CD4-positive, alpha-beta T cell treated with Interleukin-10 for 1 hour (primary cell): ENCODE data around the gene REEP2.

Experiments used
- DNase-seq: peaks from one replicate; pipeline ENCODE4 v3.0.0-alpha.2; 2020

REEP2 gene

DNA sequence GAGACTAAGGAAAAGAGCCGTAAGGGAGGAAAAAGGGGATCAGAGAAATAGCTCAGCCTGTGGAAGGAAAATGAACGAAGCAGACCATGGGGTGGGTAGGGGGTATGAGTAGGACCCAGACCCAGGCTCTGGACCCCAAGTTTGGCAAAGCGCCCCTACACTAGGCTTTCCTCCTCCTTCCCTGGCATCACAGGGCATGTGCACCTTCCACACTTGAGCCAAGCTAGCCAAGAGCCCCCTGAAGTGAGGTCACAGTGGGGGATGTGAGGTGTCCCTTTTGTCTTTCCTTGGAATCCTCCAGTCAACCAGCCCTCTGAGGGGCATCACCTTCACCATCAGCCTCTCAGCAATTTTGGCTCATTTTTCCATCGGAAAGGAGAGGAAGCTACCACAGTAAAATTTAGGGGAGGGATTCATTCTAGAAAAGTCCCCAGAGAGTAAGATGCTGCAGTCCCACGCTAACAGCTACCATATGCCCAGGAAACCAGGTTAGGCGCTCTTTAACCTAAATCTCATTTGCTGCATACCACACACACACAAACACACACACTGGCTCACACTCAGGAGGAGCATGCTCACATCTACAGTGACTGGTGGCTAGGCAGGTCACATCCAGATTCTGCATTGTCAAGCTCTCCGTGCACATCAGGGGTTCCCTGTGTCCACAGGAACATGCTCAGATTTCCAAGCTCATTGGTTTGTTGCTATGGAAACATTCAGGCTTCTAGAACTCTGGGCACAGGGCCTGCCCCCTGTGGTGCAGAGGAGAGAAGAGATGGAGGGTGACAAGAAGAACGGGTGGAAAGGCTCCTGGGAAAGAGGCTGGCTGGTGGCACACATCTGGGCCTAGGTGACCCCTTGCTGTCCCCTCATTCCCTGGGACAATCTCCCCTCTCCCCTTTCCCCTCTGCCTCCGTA, 9.9 kb downstream of the REEP2 start:
- no peak for DNase-seq

DNA sequence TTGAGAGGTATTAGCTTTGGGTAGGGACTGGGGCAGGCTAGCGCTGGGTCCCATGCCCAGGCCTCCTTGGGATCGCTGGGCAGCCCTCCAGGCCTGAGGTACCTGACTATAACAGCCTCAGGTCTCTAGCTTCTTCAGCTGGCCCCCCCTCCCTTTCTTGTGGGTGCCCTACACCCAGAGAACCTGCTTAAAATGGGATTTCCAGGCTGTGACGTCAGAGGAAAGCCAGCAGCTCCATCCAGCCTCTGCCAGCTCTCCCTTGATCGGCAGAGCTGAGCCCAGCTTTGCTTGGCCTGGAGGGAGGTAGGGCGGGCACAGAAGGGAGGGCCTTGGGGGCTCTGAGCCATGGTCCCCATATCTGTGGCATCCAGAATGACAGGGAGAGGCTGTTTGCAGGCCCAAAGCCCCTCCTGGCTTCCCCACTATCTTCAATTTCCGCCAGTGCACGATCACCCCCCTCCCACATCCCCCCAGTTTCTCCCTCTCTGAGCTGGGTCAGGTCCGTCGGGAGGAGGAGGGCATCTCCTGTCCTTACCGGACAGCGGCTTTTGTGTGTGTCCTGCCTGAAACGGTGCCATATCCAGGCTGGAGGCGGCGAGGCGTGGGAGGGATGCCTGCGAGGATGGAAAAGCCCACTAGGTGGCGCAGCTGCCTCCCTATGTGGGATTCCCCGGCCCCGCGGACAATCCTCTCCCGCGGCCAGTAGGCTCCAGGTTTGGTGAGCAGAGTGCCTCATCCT, 10.8 kb downstream of the REEP2 start:
- DNase-seq: peak; percentile 76

DNA sequence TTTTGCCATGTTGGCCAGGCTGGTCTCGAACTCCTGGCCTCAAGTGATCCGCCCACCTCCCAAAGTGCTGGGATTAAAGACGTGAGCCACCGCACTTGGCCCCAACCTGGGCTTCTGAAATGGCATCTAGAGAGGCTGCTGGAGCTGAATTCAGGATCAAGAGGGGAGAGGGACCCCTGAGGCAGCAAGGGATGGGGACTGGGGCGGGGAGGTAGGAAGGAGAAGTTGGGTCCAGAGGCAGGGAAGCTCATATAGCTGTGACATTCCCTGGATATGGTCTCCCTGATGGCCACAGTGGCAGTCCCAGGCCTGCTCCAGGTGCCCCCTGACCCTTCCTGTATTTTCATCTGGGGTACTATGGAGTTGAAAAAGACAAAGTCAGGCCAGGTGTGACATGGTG, 12.1 kb downstream of the REEP2 start:
- no peak for DNase-seq

DNA sequence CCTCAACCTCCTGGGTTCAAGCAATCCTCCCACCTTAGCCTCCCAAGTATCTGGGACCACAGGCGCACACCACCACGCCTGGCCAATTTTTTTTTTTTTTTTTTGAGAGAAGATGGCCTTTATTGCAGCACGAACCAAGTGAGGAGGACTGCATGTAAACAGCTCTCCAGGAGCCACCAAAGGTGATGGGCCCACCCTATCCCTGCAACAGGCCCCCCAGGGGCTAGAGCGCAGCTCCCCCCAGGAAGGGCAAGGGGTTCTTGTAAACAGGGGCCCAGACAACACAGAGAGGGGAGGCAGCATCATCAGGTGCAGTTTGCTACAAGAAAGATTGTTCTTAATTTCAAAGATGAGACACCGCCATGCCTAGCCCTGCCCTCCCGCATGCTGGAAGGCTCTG, 13.9 kb downstream of the REEP2 start:
- DNase-seq: no peak

DNA sequence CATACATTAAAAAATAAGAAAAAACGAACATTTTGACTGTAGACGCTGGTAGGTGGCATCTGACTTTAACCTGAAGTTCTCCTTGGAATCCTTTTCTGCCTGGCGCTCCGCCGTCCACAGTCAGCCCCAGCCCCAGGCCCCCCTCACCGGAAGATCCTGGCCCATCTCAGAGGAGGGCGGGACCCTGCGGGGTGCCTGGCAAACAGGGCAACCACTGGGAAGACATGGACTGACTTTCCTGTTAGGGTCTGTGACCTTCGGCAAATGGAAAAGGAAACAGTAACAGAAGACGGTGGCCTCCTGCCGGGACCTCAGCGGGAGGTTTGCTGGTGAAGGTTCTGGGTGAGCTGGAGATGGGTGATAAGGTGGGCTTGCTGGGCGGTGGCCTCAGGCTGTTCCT, 14.7 kb downstream of the REEP2 start:
- no peak for DNase-seq

DNA sequence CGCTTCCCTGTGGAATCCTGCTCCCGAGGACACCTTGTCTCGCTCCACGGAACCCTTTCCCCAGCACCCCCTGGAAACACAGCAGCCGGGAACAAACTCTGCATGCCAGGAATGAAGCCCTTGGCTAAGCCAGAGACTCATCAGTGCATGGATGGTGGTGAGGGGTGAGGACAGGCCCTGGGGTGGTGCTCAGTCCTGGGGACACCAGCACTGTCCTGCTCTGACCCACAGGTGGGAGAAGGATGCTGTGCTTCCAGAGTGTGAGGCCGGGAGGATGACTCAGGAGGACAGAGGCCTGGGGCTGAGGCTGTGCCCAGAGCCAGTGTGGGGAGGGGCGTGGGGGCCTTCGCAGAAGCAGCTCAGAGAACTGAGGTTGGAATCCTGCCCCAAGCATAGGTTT, 15.3 kb downstream of the REEP2 start:
- no peak for DNase-seq

DNA sequence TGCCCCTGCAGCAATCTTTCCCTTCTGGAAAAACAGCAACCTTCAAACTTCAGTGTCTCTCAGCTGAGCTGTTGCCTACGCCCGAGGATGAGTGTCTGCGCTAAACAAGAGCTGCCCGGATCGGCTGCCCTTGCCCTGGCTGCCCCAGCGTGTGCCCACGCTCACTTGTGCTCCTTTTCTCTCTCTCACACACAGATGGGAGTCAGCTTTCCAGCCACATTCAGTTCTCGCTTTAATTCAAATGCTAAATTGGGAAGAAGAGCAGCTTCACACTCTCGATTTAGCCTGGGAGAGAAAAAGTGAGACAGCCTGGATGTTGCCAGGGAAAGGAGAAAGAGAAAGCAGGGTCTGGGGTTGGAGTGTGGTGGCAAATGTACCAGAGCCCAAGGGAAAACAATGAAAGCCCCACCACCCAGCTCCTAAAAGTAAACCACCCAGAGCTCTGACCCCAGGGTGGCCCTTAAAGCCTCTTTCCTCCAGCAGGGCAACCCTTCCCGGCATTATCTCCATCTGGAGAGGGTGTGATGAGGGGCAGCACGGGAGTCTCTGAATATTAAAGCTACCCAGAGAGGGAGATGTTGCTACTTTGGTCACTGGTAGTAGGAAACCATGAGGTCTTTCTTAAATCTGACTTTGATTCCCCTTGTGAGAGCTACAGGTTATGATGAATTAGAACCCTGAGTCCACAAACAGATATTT, 16.5 kb downstream of the REEP2 start:
- DNase-seq: no peak

DNA sequence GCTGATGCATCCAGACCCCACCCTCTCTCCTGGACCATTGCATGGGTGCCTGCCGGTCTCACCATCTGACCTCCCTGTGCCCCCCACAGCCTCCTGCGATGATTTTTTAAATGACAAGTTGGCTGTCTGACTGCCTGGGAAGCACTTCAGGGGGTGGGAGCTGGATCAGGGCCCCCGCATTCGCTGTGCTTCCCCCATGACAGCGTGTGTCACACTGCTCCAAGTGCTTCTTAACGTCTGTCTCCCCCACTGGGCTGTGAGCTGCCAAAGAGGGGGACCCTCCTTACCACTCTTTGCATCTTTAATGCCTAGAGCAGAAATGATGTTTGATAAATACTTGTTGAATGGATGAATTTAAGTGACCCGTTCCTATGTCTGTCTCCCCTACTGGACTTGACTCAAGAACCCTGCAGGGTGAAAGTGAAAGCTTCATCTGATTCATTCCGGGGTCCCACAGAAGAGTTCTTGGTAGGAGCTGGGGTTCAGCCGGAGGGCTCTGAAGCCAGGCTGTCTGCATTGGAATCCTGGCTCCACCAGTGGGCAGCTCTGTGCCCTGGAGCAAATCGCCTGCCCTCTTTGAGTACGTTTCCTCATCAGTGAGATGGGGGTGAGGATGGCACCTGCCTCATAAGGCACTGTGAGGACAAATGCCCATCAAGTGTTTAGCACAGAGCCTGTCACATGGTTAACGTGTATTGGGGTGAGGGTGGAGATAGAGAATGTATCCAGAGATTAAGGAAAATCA, 18.8 kb downstream of the REEP2 start:
- DNase-seq: no peak

DNA sequence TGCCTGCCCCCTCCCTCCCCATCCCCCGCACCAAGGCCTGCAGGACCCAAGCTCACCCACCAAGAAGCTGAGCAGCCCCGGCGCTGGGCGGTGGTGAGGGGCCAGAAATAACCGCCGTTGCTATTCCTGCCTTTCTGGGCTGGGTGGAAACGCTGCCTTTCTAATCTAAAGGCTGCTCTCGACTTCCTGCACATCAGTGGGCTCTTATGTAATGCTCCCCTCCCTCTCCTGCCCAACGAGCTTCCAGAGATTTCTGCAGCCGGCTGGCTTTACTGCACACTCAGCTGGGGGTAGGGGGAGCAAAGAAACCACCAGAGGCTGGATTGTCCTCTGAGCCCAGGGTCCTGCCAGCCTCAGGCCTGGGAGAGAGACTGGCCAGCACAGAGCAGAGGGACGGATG, 19.5 kb downstream of the REEP2 start:
- no peak for DNase-seq

DNA sequence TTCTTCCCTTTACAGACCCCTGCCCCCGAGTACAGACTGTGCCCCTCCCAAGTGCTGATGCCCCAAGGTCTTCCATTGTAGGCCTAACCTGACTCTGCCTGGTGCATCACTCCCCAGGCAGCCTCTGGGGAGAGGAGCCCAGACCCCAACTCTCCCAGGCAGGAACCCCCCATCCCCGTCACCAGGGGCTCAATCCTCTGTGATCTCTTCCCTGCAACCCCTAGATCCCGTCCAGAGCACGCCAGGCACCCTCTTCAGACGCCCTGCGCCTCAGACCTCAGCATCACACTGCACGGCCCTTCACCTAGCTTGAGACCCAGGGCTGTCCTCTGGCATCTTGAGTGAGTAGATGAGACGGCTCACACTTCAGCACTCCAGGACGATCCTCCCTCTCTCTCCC, 20.0 kb downstream of the REEP2 start:
- no peak for DNase-seq

DNA sequence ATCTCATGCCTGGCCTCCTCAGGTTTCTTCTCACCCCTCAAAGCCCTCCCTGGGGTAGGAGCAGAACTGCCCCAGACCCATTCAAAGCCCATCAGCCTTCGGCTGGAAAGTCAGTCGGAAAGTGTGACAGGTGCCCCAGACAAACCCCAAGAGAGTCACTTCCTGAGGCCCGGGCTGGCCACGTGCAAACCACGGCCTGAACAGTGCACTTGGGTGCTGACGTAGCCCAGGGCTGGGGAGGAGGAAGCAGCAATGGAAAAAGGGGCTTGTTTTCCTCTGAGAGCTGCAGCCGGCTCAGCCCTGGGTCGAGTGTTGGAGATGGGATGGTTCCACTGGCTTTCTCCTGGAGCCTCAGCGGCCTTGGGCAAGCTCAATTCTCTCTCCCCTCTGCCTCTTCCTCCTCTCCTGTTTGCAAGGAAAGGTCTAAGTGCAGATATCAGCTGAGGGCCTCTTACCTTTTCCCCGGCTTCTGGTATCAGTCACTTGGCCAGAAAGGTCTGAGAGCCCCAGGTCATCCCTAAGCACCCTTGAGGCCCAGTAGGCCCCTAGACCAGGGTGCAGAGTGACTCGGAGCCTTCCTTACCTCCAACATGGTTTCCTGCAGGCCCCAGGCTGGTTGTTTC, 20.6 kb downstream of the REEP2 start:
- peak; percentile 80 for DNase-seq

DNA sequence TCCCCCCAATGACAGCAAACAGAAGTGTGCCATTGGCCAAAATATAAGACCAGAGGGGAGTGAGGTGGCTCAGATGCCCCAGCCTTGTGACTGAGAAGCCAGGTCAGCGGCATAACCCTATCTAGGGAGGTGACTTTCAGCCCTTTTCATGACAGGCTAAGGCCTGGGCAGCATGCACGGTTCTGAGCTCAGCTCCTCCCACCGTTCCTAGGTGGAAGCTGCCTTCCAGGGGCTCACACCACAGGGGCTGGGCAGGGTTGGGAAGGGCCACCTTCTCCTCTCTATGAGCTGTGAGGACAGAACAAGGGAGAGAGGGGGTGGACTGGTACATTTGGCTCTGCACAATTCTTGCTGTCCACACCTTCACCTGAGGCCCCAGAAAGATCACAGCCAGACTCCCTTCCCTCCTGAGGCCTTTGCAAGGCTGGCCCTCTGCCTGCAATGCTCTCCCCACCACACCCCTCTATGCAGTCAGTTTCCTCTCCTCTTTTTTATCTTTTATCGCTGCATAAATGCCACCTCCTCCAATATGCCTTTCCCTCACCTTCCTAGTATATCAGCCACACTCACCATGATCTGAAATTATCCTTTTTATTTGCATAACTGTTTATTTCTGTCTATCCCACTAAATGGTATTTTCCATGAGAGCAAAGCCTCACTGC, 21.3 kb downstream of the REEP2 start:
- no peak for DNase-seq

DNA sequence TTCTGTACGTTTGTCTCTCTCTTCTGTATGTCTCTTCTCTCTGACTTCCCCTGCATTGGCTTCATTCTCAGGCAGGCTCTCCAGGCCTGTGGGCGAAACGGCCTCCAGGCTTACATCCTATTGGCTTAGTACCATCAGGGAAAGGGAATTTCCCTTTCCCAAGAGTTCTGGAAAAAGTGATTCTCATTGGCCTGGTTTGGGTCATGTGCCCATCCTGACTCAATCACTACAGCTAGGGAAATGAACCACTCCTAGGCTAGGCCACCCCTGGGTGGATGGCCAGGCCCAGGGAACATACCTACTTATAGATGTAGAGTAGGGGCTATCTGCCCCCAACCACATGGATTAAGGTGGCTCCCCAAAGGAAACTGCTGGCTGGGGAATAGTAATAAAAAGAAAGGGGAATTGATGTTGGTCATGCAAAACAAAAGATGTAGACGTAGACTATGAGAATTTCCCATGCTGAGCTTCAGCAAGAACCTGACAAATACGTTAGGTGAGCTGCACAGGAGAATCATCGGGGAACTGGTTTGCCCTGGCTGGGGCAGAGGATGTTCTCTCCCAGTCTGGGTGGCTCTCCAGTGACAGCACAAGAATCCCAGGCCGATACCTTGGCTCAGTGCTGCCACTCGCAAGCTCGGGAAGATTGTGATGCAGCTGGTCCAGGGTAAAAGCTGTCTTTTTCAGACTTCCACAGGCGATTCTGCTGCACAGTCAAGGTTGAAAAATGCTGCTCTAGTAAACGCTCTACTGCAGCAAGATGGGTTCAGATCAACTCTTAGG, 22.7 kb downstream of the REEP2 start:
- no peak for DNase-seq

DNA sequence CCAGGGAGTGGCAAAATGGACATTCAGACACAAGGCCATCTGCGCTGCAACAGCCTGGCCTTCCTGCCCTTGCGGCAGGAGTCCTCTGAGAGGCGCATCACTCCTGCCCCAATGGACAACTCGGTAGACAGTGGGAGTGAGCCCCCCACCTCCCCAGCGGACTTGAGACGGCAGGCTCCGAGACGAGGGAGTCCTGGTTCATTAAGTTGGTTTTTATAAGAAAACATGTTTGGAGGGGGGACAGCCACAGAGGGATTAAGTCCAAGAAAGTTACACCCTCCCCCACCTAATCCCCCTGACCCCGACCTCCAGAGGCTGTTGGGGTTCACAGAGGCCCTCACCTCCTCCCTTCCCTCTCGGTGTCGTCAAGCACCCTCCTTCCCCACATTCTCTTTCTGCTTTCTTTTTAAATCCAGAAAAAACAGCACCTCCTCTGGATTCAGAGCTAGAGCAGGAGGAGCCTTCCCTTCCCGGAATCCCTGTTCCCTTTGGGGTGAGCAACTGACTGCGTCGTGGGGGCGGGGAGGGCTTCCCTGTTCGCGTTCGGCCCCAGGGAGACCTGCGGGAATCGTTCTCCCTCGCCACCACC, 24.7 kb downstream of the REEP2 start:
- no peak for DNase-seq

DNA sequence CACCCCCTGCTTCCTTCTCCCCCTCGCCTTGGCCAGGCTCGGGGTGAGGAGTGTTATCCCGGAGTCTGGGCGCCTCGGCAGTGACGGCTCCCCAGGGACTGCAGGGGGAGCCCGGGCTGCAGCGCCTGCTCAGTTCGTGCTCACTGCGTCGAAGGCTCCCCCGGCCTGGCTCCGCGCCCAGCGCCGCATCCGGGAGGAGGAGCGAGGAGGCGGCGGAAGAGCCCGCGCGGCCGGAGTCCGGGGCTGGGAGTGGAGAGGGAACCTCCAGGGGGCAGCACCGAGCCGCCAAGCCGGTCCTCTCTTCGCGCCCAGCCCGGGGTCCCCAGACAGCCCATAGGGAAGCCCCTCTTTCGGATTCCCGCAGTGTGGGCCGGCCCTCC, 25.1 kb downstream of the REEP2 start:
- peak; percentile 94 for DNase-seq

DNA sequence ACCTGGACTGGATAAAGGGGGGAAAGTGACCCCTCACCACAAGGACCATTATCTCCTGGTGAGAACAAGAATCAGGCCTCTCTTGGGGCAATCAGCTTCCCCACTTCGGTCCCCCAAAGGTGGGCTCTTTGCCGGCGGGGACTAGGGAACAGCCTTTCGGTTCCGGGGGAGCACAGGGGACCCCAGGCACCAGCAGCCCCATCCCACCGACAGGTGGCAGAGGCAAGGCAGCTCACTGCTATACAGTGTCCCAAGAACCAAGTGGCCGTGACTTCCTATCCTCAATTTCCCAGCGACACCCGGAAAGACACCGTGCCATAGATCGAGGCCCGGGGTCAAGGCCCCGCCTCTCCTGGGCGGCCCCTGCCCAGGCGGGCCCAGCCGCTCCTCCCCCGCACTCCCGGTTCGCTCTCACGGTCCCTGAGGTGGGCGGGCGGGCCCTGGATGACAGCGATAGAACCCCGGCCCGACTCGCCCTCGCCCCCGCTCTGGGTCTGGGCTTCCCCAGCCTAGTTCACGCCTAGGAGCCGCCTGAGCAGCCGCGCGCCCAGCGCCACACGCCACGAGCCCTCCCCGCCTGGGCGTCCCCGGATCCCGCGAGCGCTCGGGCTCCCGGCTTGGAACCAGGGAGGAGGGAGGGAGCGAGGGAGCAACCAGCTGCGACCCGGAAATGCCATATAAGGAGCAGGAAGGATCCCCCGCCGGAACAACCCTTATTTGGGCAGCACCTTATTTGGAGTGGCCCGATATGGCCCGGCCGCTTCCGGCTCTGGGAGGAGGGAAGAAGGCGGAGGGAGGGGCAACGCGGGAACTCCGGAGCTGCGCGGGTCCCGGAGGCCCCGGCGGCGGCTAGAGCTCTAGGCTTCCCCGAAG, 25.8 kb downstream of the REEP2 start:
- DNase-seq: peak; percentile 98

DNA sequence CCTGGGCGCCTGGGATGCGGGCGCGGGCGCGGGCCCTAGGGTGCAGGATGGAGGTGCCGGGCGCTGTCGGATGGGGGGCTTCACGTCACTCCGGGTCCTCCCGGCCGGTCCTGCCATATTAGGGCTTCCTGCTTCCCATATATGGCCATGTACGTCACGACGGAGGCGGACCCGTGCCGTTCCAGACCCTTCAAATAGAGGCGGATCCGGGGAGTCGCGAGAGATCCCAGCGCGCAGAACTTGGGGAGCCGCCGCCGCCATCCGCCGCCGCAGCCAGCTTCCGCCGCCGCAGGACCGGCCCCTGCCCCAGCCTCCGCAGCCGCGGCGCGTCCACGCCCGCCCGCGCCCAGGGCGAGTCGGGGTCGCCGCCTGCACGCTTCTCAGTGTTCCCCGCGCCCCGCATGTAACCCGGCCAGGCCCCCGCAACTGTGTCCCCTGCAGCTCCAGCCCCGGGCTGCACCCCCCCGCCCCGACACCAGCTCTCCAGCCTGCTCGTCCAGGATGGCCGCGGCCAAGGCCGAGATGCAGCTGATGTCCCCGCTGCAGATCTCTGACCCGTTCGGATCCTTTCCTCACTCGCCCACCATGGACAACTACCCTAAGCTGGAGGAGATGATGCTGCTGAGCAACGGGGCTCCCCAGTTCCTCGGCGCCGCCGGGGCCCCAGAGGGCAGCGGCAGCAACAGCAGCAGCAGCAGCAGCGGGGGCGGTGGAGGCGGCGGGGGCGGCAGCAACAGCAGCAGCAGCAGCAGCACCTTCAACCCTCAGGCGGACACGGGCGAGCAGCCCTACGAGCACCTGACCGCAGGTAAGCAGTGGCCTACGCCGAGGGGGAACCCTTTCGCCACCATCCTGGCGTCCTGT, 26.6 kb downstream of the REEP2 start, which contains the start of gene EGR1:
TSS of gene EGR1 (plus strand) at position 219 of the 864 bp plus-strand sequence. CDS start at position 502, 283 bp downstream.
- DNase-seq: peak; percentile 98

DNA sequence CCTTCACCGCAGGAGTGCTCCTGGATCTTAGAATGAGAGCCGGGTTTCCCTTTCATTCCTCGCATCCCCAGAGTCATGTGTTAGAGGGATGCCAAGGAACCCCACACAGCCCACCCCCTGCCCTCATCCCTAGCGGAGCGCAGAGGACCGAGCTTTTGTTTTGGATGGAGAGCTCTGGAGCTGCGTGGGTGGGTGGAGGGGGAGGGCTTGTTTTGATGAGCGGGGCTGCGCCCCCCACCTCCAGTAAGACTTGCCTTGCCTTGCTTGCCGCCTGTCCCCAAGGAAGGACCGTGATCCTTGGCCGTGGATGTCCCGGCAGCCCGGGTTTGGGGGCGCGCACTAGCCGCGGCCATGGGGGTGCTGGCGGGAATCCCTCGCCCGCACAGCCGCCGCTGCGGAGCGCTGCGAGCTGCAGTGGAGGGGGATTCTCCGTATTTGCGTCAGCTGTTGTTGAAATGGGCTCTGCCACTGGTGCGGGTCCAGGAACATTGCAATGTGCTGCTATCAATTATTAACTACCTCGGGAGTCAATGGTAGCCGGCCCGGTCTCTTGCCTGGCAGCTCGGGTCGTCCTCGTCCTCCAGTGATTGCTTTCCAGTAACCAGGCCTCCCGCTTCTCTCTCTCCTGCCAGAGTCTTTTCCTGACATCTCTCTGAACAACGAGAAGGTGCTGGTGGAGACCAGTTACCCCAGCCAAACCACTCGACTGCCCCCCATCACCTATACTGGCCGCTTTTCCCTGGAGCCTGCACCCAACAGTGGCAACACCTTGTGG, 27.5 kb downstream of the REEP2 start:
- no peak for DNase-seq
